OCI-LY1 (cell line): Measurements from ENCODE around the gene PCGF5.

Source experiments
- H2AFZ ChIP-seq: fragments of 200-600 bp; sonication (generic), shearing (Covaris generic); 2 replicates; pipeline ENCODE4 v1.6.0; 2014; ENCODE audit warnings: antibody characterized with exemption, mild to moderate bottlenecking, low read length
- H3F3A ChIP-seq: fragments of 200-600 bp; sonication (generic), shearing (Covaris generic); 2 replicates; pipeline ENCODE4 v1.6.0; 2014; ENCODE audit warnings: mild to moderate bottlenecking, antibody characterized with exemption, low read length, moderate library complexity; ENCODE audit not compliant: insufficient read depth
- H3K27ac ChIP-seq: fragments of 200-600 bp; sonication (generic); 2 replicates; pipeline ENCODE4 v1.5.1; 2014; ENCODE audit warnings: low read length, mixed run types, mild to moderate bottlenecking, low read depth; ENCODE audit not compliant: poor library complexity, severe bottlenecking
- H3K27me3 ChIP-seq: fragments of 200-600 bp; sonication (generic); 2 replicates; pipeline ENCODE4 v1.6.0; 2014; ENCODE audit warnings: antibody characterized with exemption, mild to moderate bottlenecking, low read length, moderate library complexity; ENCODE audit not compliant: insufficient read depth
- H3K36me3 ChIP-seq: fragments of 200-600 bp; sonication (generic); 2 replicates; pipeline ENCODE4 v1.6.1; 2014; ENCODE audit warnings: mild to moderate bottlenecking, antibody characterized with exemption, low read length, moderate library complexity, mixed read lengths; ENCODE audit not compliant: insufficient read depth
- H3K4me1 ChIP-seq: fragments of 200-600 bp; sonication (generic); 2 replicates; pipeline ENCODE4 v1.5.1; 2014; ENCODE audit warnings: mild to moderate bottlenecking, low read length, moderate library complexity; ENCODE audit not compliant: insufficient read depth, severe bottlenecking
- H3K4me2 ChIP-seq: fragments of 200-600 bp; sonication (generic), shearing (Covaris generic); 2 replicates; pipeline ENCODE4 v1.6.1; 2014; ENCODE audit warnings: low read length
- H3K4me3 ChIP-seq: fragments of 200-600 bp; sonication (generic); 2 replicates; pipeline ENCODE4 v1.5.1; 2014; ENCODE audit warnings: low read length, low read depth, mild to moderate bottlenecking, mixed read lengths; ENCODE audit not compliant: poor library complexity, severe bottlenecking
- H3K79me2 ChIP-seq: fragments of 200-600 bp; shearing (Covaris generic); 2 replicates; pipeline ENCODE4 v1.6.1; 2016; ENCODE audit warnings: mixed run types, low read length, mixed read lengths; ENCODE audit not compliant: insufficient read depth
- H3K9ac ChIP-seq: fragments of 200-600 bp; sonication (generic), shearing (Covaris generic); 2 replicates; pipeline ENCODE4 v1.6.1; 2014; ENCODE audit warnings: mild to moderate bottlenecking, low read length, mixed read lengths
- H3K9me2 ChIP-seq: fragments of 200-600 bp; sonication (generic), shearing (Covaris generic); 2 replicates; pipeline ENCODE4 v1.6.1; 2014; ENCODE audit warnings: low read depth, mild to moderate bottlenecking, low read length, mixed read lengths
- H3K9me3 ChIP-seq: fragments of 200-600 bp; shearing (Covaris generic); 2 replicates; pipeline ENCODE4 v1.6.1; 2014; ENCODE audit warnings: low read length, mixed read lengths
- H4K20me1 ChIP-seq: fragments of 200-600 bp; sonication (generic), shearing (Covaris generic); 2 replicates; pipeline ENCODE4 v1.6.0; 2016; ENCODE audit warnings: mild to moderate bottlenecking, low read length; ENCODE audit not compliant: insufficient read depth
- EZH2 ChIP-seq: fragments of 200-600 bp; sonication (generic), shearing (Covaris generic); IDR thresholded peaks from 2 replicates; pipeline ENCODE4 v1.8.0; 2017; ENCODE audit warnings: borderline replicate concordance, mixed run types, mild to moderate bottlenecking, antibody characterized with exemption, low read length, moderate library complexity, mixed read lengths
- TF ChIP-seq, protein P1 (sequence below): fragments of 200-600 bp; sonication (generic), shearing (Covaris generic); IDR thresholded peaks from 2 replicates; pipeline ENCODE4 v1.5.1; 2017; ENCODE audit warnings: mild to moderate bottlenecking, antibody characterized with exemption, low read length, moderate library complexity, mixed read lengths

Gene PCGF5

GRCh38 chr10:91210014-91210413, 10.4 kb upstream of the PCGF5 start:
- Histone ChIP-seq H3K9me3 (no peaks in the 10 kb centered on the region), H4K20me1 (no peaks in the 10 kb centered on the region), H2AFZ (no peak overlapping the region), H3K79me2 (peaks cover 34% of the 10 kb centered on the region), H3K4me2 (peak overlapping the region; percentile 42), H3K27me3 (no peaks in the 10 kb centered on the region), H3F3A (peaks cover 7% of the 10 kb centered on the region; the same call in 1 of the 2 replicates), H3K9ac (peak overlapping the region; percentile 42; the same call in 1 of the 2 replicates), H3K36me3 (no peaks in the 10 kb centered on the region), H3K27ac (peak overlapping the region; percentile 97), H3K4me3 (peak overlapping the region; percentile 1), H3K9me2 (no peaks in the 10 kb centered on the region), H3K4me1 (peaks cover 94% of the 10 kb centered on the region)
- TF ChIP-seq EZH2: no peak
- TF ChIP-seq, protein P1, sequence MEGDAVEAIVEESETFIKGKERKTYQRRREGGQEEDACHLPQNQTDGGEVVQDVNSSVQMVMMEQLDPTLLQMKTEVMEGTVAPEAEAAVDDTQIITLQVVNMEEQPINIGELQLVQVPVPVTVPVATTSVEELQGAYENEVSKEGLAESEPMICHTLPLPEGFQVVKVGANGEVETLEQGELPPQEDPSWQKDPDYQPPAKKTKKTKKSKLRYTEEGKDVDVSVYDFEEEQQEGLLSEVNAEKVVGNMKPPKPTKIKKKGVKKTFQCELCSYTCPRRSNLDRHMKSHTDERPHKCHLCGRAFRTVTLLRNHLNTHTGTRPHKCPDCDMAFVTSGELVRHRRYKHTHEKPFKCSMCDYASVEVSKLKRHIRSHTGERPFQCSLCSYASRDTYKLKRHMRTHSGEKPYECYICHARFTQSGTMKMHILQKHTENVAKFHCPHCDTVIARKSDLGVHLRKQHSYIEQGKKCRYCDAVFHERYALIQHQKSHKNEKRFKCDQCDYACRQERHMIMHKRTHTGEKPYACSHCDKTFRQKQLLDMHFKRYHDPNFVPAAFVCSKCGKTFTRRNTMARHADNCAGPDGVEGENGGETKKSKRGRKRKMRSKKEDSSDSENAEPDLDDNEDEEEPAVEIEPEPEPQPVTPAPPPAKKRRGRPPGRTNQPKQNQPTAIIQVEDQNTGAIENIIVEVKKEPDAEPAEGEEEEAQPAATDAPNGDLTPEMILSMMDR: no peak

DNA sequence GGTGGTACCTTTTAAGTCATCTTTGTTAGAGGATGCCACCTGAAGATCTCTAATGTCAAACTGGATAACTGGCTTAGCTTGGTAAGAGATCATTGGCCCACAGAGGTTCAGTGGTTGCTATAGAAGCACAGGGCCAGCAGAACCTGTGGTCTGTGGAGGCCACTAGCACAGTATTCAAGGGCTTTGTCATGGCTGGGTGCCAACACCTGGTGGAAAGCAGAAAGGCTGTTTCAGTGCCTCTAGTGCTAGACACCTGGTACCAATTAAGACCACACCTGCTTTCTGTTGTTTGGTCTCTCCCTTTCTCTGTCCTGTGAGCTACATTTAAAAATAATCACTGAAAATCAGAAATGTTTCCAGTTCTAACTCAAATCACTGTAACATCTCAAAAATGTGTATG, 10.0 kb upstream of the PCGF5 start:
- no peak for TF ChIP-seq EZH2
- TF ChIP-seq, protein P1: no peak
- peak overlapping the region; percentile 97 for H3K27ac ChIP-seq
- H3K4me3 ChIP-seq: peak overlapping the region; percentile 1
- H4K20me1 ChIP-seq: no peaks in the 10 kb centered on the region
- peak overlapping the region; percentile 42 for H3K4me2 ChIP-seq
- no peaks in the 10 kb centered on the region for H3K36me3 ChIP-seq
- H3K9me2 ChIP-seq: no peaks in the 10 kb centered on the region
- H3K9me3 ChIP-seq: no peaks in the 10 kb centered on the region
- peaks cover 7% of the 10 kb centered on the region; the same call in 1 of the 2 replicates for H3F3A ChIP-seq
- H2AFZ ChIP-seq: no peak overlapping the region
- H3K27me3 ChIP-seq: no peaks in the 10 kb centered on the region
- H3K4me1 ChIP-seq: peaks cover 94% of the 10 kb centered on the region
- no peak overlapping the region for H3K9ac ChIP-seq
- peaks cover 30% of the 10 kb centered on the region for H3K79me2 ChIP-seq

DNA sequence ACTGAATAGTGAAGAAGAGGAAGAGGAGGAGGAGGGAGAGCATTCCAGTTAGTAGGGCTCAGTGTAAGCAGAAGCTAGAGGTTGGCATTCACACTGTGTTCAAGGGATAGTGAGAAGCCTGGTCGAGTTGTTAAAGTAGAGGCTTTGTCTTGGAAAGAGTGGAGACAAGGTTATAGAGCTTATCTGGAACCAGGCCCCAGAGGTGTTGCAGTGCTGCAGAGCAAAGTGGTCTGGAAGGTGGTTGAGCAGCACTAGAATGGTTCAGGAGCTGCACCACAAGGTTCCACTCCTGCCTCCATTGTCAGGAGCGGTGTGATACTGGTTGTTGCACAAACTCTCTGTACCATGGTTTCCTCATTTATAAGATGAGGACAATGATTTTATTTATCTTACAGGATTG, 8.8 kb upstream of the PCGF5 start:
- H3K4me2 ChIP-seq: peak overlapping the region; percentile 38; the same call in 1 of the 2 replicates
- H3K9ac ChIP-seq: peak overlapping the region; percentile 38; the same call in 1 of the 2 replicates
- TF ChIP-seq, protein P1: no peak
- TF ChIP-seq EZH2: no peak
- H2AFZ ChIP-seq: no peak overlapping the region
- no peak overlapping the region for H3K4me3 ChIP-seq
- H3K9me2 ChIP-seq: no peaks in the 10 kb centered on the region
- H3K79me2 ChIP-seq: peaks cover 29% of the 10 kb centered on the region
- H3K36me3 ChIP-seq: no peaks in the 10 kb centered on the region
- H3K9me3 ChIP-seq: no peaks in the 10 kb centered on the region
- peak overlapping the region; percentile 97 for H3K27ac ChIP-seq
- peaks cover 94% of the 10 kb centered on the region for H3K4me1 ChIP-seq
- no peaks in the 10 kb centered on the region for H4K20me1 ChIP-seq
- peaks cover 7% of the 10 kb centered on the region; the same call in 1 of the 2 replicates for H3F3A ChIP-seq
- no peaks in the 10 kb centered on the region for H3K27me3 ChIP-seq
